Neural cell (in vitro differentiated cells): ENCODE data around the gene LUZP1.

ENCODE experiments used
- CTCF ChIP-seq: fragments of 450-650 bp; IDR thresholded peaks from 2 replicates; pipeline ENCODE4 v1.5.1; 2014; ENCODE audit warnings: antibody characterized with exemption, mild to moderate bottlenecking, moderate library complexity; ENCODE audit not compliant: poor library complexity, severe bottlenecking
- RAD21 ChIP-seq: fragments of 450-650 bp; conservative IDR thresholded peaks from 2 replicates; pipeline ENCODE4 v1.6.1; 2014; ENCODE audit warnings: antibody characterized with exemption, mild to moderate bottlenecking, moderate library complexity
- SMC3 ChIP-seq: fragments of 450-650 bp; conservative IDR thresholded peaks from 2 replicates; pipeline ENCODE4 v1.6.1; 2014; ENCODE audit warnings: antibody characterized with exemption, mild to moderate bottlenecking, moderate library complexity; ENCODE audit not compliant: poor library complexity

GRCh38 chr1:23044035-23044434 is 124.6 kb downstream of the LUZP1 start:
- no peak for TF ChIP-seq CTCF
- no peak for TF ChIP-seq RAD21
- TF ChIP-seq SMC3: no peak
